G401 (cell line): ENCODE measurements around the gene MAGI1. TPM values are rescaled to one million over a fixed set of nuclear protein-coding genes. Genes with fewer than 3 reads are reported as not detected.

Experiments used
- DNase-seq: peaks from one replicate; pipeline ENCODE4 v3.0.0-alpha.2; 2015; ENCODE audit warnings: low spot score
- in situ Hi-C: cut with HindIII; loops from 2 replicates; pipeline ENCODE4 v1.10.0; 2016; ENCODE audit warnings: low sequenced_read_pairs, mixed read lengths
- total RNA-seq: library from RNA; depleted of rRNA; stranded (reverse); fragments of >200 nt; shearing (Covaris generic); gene quantifications from 2 replicates; pipeline ENCODE4 v1.2.3, GENCODE V29; 2014

The MAGI1 gene
- total RNA-seq, 1 experiment from 2014 or later, result 7.7 TPM

- DNase-seq, result peak; percentile 92
Measured at GRCh38 chr3:65953881-65954733, 84.6 kb downstream of the MAGI1 start.

DNA sequence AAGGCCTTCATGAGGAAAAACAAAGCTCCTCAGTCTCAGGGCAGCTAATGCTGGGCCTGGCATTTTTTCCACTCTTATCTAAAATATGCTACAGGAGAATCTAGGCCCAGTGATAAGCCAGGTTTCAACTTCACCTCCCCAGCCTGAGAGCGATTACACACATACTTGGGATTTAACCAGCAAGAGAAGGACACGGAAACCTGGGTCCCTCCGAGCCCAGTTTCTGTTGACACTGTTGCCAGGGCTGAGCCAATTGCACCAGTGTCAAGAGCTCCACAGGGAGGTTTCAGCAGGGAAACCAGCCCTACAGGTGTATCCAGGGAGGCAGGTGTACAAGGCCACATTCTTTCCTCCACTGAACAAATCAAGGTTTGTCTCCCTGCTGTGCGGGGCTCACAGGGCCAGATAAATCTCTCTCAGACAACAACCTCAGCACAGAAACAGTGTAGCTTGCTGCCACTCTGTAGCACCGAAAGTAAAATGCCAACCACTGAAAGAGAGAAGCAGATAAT, 85.4 kb downstream of the MAGI1 start:
- in situ Hi-C loops, result no loop called here

More at GRCh38 chr3:65953881-65954733, 84.6 kb downstream of the MAGI1 start:
- in situ Hi-C loops, result no loop called here

GRCh38 chr3:65952842-65953241, 85.9 kb downstream of the MAGI1 start:
- in situ Hi-C loops, result no loop called here
- DNase-seq, result no peak

More for the DNA sequence above, 85.4 kb downstream of the MAGI1 start:
- DNase-seq, result peak; percentile 88

DNA sequence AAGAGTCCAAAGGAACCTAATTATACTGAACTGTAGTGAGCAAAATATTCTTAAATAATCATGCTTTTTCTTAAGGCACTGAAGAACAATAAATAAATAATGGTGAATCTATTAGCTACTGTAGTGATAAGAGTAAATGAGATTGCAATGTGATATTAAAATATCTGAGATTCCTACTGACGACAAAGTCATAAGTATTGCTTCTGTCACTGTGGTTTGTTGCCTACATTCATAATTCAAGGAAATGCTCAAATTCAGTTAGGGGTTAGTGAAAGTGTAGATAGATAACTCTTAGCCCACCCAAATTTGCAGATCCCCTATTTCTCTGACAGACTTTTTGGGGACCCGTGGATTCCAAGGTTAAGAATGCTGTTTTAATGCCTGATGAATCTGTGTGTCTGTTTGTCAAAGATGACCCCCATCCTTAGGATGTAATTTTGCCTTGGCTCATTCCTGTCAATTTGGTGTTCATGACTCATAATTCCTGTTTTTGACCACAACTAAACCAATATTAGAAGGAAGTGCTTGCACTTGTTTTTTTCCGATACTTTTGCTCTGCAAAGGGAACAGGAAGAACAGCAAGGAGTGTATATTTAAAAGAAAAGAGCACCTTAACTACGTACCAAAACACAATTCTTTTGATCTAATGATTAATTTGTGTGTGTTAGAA, 86.7 kb downstream of the MAGI1 start:
- in situ Hi-C loops, result no loop called here
- no peak for DNase-seq

GRCh38 chr3:65950340-65951326, 88.1 kb downstream of the MAGI1 start:
- in situ Hi-C loops, result no loop called here
- no peak for DNase-seq

DNA sequence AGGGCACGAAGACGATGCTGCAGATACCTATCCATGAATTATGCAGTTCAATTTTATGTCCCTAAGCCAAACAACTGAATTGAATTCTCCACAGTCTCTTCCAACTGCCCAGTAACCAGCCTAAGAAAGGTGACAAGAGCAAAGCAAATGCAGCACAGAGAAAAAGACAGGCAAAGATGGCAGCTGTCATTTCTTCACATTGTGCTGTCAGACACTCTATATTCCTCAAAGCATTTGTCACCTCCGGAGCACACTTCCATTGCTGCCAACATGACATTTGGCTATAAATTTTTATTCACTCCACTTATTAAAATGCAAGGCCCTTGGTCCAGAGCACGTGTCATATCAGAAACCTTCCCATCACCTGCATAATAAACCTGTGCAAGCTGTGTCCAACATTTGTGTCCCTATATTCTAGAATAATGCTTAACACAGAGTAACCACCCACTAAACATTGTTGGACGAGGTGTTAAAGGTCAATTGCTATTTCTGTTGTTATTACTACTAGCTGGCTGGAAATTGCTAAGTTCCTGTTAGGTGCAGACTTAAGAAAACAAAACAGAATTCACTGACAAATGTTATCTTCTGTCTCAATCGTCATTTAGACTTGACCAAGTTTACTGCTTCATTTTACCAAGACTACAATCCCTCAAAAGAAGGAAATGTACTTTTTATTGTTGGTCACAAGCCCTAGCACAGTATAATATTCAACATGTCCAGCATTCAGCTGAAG, 89.7 kb downstream of the MAGI1 start:
- in situ Hi-C loops, result no loop called here
- DNase-seq, result peak; percentile 43

DNA sequence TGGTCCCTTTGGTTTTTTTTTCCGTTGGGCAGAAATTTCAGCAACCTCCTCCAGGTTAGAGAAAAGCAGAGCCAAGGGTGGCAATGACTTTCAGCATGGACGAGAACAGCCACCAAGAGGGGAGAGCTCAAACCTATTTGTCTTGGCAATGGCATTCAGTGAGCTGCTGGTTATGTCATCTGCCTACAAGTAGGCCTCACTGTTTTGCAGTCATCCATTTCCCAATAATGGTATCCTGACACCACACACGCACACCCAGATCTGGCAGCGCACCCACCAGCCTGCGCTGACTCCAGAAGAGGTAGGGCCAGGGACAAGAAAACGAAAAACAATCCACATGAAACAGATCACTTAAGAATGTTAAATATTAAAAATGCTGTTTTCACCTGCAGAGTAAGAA, 92.3 kb downstream of the MAGI1 start:
- in situ Hi-C loops, result no loop called here
- no peak for DNase-seq

DNA sequence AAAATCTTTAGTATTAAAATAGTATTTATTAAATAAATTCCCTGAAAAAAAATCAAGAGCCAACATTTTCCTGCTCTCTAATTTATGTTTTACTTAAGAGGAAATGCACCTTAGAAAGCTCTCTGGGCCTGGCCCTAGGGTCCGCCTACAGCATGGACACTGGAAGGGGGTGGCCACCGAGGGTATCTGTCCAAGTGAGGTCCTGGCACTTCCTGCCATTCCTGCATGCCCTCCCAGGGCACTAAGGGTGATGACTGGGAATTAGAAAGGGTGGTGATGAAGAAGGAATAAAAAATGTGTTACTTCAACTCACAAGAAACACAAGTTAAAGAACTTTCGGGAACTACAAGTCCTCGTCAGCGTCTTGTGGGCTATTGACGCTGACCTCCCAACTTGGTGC, 92.8 kb downstream of the MAGI1 start:
- DNase-seq, result no peak
- in situ Hi-C loops, result no loop called here

DNA sequence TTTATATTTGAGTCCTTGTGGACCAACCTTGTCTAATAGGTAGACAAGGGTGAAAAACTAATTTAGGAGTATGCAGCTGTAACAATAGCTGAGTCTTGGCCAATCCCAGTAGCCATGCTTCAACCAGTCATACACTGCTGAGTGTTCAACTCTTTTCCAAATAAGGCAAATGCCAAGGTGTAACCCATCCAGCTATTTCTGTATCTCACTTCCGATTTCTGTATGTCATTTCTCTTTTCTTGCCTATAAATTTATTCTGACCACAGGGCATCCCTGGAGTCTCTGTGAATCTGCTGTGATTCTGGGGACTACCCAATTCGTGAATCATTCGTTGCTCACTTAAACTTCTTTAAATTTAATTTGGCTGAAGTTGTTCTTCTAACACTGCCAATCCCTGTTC, 93.2 kb downstream of the MAGI1 start:
- in situ Hi-C loops, result no loop called here
- no peak for DNase-seq

DNA sequence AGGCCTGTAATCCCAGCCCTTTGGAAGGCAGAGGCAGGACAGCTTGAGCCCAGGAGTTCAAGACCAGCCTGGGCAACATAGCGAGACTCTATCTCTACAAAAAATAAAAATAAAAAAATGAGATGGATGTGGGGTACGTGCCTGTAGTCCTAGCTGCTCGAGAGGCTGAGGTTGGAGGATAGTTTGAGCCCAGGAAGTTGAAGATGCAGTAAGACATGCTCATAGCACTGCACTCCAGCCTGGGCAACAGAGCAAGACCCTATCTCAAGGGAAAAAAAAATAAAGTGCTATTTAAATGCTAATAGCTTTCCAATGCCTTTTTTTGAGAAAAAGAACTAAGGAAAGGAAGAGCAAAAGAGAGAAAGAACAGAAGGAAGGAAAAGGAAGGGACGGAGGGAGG, 94.5 kb downstream of the MAGI1 start:
- in situ Hi-C loops, result no loop called here
- no peak for DNase-seq

GRCh38 chr3:65939801-65940246, 98.9 kb downstream of the MAGI1 start:
- in situ Hi-C loops, result no loop called here
- no peak for DNase-seq

DNA sequence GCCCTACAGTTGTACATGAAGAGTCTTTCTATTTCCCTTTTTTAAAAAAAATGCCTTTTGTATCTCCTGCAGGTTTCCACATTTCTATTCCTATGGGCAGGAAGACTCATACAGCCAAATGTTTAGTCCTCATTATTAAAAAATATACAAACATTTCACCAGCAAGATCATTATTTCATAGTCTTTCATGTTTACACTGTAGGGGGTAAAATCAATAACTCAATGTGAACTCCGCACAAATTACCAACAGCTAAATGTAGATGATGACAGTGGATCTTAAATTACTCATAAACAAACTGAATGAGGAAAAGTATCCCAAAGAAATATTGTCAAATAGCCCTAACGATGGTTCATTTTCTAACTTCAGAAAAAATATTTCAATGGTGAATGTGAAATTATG, 99.5 kb downstream of the MAGI1 start:
- no peak for DNase-seq
- in situ Hi-C loops, result no loop called here

DNA sequence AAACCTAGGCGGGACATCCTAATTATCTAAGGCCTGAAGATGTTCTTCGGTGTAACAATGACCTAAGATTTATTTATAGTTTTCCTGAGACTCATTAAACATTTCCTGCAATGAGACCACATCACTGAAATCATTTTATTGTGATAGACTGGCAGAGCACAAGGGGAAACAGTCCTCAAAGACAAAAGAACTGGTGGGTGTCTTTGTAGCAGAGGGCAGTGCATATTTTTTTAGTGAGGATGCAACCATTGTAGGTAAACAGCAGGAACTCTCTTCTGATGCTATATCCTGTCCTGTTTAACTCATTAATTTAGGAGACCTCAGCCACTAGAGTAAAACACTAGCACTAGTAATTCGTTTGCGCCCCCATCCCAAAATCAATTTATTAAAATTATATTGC, 100.0 kb downstream of the MAGI1 start:
- no peak for DNase-seq
- in situ Hi-C loops, result no loop called here

DNA sequence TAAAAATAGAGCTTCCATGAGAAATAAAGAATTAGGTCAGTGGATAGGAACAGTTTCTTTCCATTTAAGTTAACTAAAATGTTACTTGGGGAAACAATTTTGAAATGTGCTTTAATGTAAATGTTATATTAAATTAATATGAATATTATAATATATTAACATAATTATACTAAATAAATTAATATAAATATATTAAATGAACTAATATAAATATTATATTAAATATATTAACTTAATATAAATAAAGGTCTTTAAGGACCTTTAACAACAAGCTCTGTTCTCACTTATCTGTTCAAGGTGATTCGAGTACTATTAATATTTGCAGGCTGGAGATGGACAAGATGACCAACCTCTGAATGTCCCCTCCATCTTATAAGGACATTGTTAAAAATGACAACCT, 100.6 kb downstream of the MAGI1 start:
- in situ Hi-C loops, result no loop called here
- DNase-seq, result no peak

DNA sequence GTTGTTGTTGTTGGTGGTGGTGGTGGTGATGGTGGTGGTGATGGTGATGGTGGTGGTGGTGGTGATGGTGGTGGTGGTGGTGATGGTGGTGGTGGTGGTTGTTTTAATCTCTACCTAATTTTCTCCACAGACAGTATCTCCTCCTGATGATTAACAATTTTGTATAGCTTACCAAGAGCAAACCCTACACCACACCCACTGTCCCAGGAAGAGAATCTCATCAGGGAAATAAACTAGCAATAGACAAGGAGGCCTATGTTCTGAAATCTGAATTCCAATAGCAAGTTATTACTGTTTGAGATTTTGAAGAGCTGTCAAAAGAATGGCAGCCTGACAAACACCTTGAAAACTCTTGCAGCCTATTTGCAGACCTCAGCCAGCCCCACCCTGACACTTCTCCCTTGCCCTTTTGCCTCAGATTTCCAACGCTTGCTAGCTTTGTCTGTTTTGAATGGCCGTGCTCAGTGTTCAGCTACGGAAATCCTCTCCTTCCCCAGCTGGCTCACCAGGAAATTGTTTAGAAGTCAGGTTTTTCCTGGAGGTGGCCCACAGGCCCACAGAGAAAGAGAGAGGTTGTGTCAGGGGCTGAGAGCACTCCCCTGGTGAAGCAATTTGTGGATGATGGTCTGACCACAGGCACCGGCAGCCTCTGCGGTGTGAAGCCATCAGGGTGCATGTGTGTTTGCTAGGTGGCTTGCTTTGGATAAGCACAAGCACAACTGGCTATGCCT, 101.6 kb downstream of the MAGI1 start:
- DNase-seq, result no peak
- in situ Hi-C loops, result no loop called here

- DNase-seq, result no peak
- in situ Hi-C loops, result no loop called here
Measured at GRCh38 chr3:65935724-65936123, 103.0 kb downstream of the MAGI1 start.

GRCh38 chr3:65930648-65931047, 108.1 kb downstream of the MAGI1 start:
- no peak for DNase-seq
- in situ Hi-C loops, result no loop called here

DNA sequence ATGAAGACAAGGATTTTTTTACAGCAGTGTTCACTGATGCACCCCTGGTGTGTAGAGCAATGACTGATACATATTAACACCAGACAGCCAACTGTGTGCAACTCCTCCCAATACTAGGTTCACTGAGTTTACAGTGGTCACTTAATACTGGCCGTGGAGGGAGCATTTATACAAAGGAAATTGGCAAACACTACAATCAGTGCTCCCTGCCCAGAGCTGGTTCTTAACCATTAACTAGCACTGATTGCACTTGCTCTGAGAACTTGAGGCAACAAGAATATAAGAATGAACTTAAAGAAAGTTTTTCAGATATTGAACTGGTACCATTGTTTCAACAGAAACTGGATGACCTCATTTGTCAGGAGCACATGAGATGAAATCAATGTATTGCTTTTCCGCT, 110.6 kb downstream of the MAGI1 start:
- no peak for DNase-seq
- in situ Hi-C loops, result no loop called here
